Activated CD8-positive, alpha-beta memory T cell treated with anti-CD3 and anti-CD28 coated beads, Interleukin-2, amount 10 ng/mL, durations not matched to agents 7 days and 5 days (primary cell): Measurements from ENCODE around the gene ABCF2. TPM values are rescaled to one million over a fixed set of nuclear protein-coding genes. Genes with fewer than 3 reads are reported as not detected.

Experiments used
- total RNA-seq, 2 experiments: library from RNA; stranded (reverse); gene quantifications; one replicate each; pipeline ENCODE4 v1.2.3, GENCODE V29; 2021

The ABCF2 gene
- total RNA-seq, 2 experiments from 2014 or later = 37.8 to 47.3 TPM

Other genes starting within 250 kb of the ABCF2 start
- under 1 TPM in 1 of 2 experiments, not detected in 1; 0.07 TPM for gene KCNH2, start 248.9 kb downstream of the ABCF2 start, total RNA-seq
- gene NOS3, start 236.2 kb downstream of the ABCF2 start, total RNA-seq = 10 to 100 TPM in 1 of 2 experiments, 1 to 10 TPM in 1; 6.4 to 10.8 TPM
- 1 to 10 TPM; 2.3 to 3.4 TPM for gene ATG9B, start 202.7 kb downstream of the ABCF2 start, total RNA-seq
- gene ABCB8, start 198.8 kb downstream of the ABCF2 start, total RNA-seq = 10 to 100 TPM; 50.3 to 52.4 TPM
- gene ASIC3, start 178.7 kb downstream of the ABCF2 start, total RNA-seq = 1 to 10 TPM; 3.9 to 5.3 TPM
- gene CDK5, start 169.3 kb downstream of the ABCF2 start, total RNA-seq = 10 to 100 TPM; 18.1 to 24.4 TPM
- gene SLC4A2, start 167.6 kb downstream of the ABCF2 start, total RNA-seq = 100 to 1,000 TPM; 114 to 121 TPM
- 10 to 100 TPM; 77.7 to 79.5 TPM for gene FASTK, start 146.4 kb downstream of the ABCF2 start, total RNA-seq
- gene TMUB1, start 143.7 kb downstream of the ABCF2 start, total RNA-seq = 10 to 100 TPM; 83.1 to 85.7 TPM
- 10 to 100 TPM; 30.0 to 36.2 TPM for gene AGAP3, start 140.7 kb downstream of the ABCF2 start, total RNA-seq
- gene GBX1, start 59.5 kb downstream of the ABCF2 start, total RNA-seq = not detected
- not detected for gene ASB10, start 40.0 kb downstream of the ABCF2 start, total RNA-seq
- gene H2BK1, start 16.7 kb downstream of the ABCF2 start, total RNA-seq = not detected
- gene CHPF2, start 5.3 kb upstream of the ABCF2 start, total RNA-seq = 10 to 100 TPM; 46.1 to 46.8 TPM
- gene SMARCD3, start 21.5 kb upstream of the ABCF2 start, total RNA-seq = 1 to 10 TPM; 1.0 to 2.5 TPM
- gene NUB1, start 114.6 kb upstream of the ABCF2 start, total RNA-seq = 10 to 100 TPM; 71.3 to 73.3 TPM
- under 1 TPM in 1 of 2 experiments, not detected in 1; 0.29 TPM for gene WDR86, start 182.8 kb upstream of the ABCF2 start, total RNA-seq
- gene CRYGN, start 212.9 kb upstream of the ABCF2 start, total RNA-seq = not detected